H1 (cell line): ENCODE data around the gene SOS1. TPM values are rescaled to one million over a fixed set of nuclear protein-coding genes. Genes with fewer than 3 reads are reported as not detected.

Source experiments
- CTCF ChIA-PET: fragments of 300-600 bp; sonication (Branson Sonifier 250); formaldehyde crosslinking; loops from one replicate; lab custom pipeline; 2021; ENCODE audit not compliant: partially characterized antibody; lab: Charles Lee
- POLR2A ChIA-PET: fragments of 300-600 bp; sonication (Branson Sonifier 250); formaldehyde crosslinking; loops from one replicate; lab custom pipeline; 2021; ENCODE audit warnings: inconsistent platforms; ENCODE audit not compliant: partially characterized antibody; lab: Charles Lee
- DNase-seq, 2 experiments: peaks; one replicate each; pipeline versions ENCODE4 v3.0.0 to v3.0.0-alpha.2; 2010 to 2022; ENCODE audit warnings: low spot score in 2 of 2, low read depth in 1 of 2, mixed read lengths in 1 of 2
- FAIRE-seq: peaks from 2 replicates; lab custom pipeline; 2011; peaks lifted over from hg19 to GRCh38; lab: Jason Lieb, UNC
- H2AFZ ChIP-seq: 2 replicates; pipeline ENCODE4 v1.8.1; 2012; ENCODE audit warnings: low read length, inconsistent platforms
- H2AK5ac ChIP-seq: 2 replicates; pipeline ENCODE4 v1.6.1; 2013; ENCODE audit warnings: low read depth, low read length
- H2BK120ac ChIP-seq: replicated peaks from 2 replicates; pipeline ENCODE3; 2013; ENCODE audit warnings: low read depth, low read length, inconsistent platforms
- H2BK12ac ChIP-seq: 2 replicates; pipeline ENCODE4 v1.6.1; 2013; ENCODE audit warnings: low read depth, low read length
- H2BK15ac ChIP-seq: 2 replicates; pipeline ENCODE4 v1.6.1; 2013; ENCODE audit warnings: low read length
- H2BK20ac ChIP-seq: 2 replicates; pipeline ENCODE4 v1.6.1; 2013; ENCODE audit warnings: low read length
- H2BK5ac ChIP-seq: 2 replicates; pipeline ENCODE4 v1.6.1; 2013; ENCODE audit warnings: low read depth, low read length
- H3K14ac ChIP-seq: 2 replicates; pipeline ENCODE4 v1.6.1; 2013; ENCODE audit warnings: inconsistent platforms; ENCODE audit not compliant: insufficient read length
- H3K18ac ChIP-seq: 2 replicates; pipeline ENCODE4 v1.6.1; 2013; ENCODE audit warnings: low read length; ENCODE audit errors: extremely low read depth
- H3K23ac ChIP-seq: 2 replicates; pipeline ENCODE4 v1.6.1; 2013; ENCODE audit warnings: inconsistent platforms; ENCODE audit not compliant: insufficient read length
- H3K23me2 ChIP-seq: 2 replicates; pipeline ENCODE4 v1.6.1; 2013; ENCODE audit warnings: low read depth, low read length
- H3K27ac ChIP-seq: 2 replicates; pipeline ENCODE4 v1.6.1; 2011; ENCODE audit warnings: low read depth, low read length, inconsistent platforms
- H3K27me3 ChIP-seq, 4 experiments: replicated peaks in 1 of 4; 1 replicate in 1 of 4; 2 replicates in 3 of 4; pipeline versions ENCODE4 v1.6.1 to v1.8.1; 2011 to 2013; ENCODE audit warnings: low read length in 3 of 4, mild to moderate bottlenecking in 3 of 4, inconsistent platforms in 2 of 4, mixed read lengths in 2 of 4, moderate library complexity in 1 of 4; ENCODE audit not compliant: control insufficient read depth in 3 of 4, insufficient read depth in 3 of 4; ENCODE audit errors: extremely low read depth in 1 of 4
- H3K36me3 ChIP-seq, 4 experiments: 2 replicates each; pipeline versions ENCODE4 v1.6.1 to v1.8.1; 2011 to 2013; ENCODE audit warnings: mild to moderate bottlenecking in 4 of 4, low read length in 3 of 4, moderate library complexity in 2 of 4, control low read depth in 1 of 4, inconsistent platforms in 1 of 4; ENCODE audit not compliant: insufficient read depth in 4 of 4, control insufficient read depth in 2 of 4
- H3K4ac ChIP-seq: replicated peaks from 2 replicates; pipeline ENCODE3; 2013; ENCODE audit warnings: low read length, low read depth, mixed read lengths, inconsistent platforms; ENCODE audit not compliant: insufficient read length
- H3K4me1 ChIP-seq, 4 experiments: replicated peaks in 1 of 4; 1 replicate in 1 of 4; 2 replicates in 3 of 4; pipeline versions ENCODE4 v1.6.1 to v1.8.1; 2011 to 2013; ENCODE audit warnings: low read length in 3 of 4, inconsistent platforms in 2 of 4, mixed read lengths in 1 of 4; ENCODE audit not compliant: insufficient read depth in 4 of 4, control insufficient read depth in 3 of 4
- H3K4me2 ChIP-seq, 2 experiments: 2 replicates each; pipeline versions ENCODE4 v1.6.1 to v1.8.1; 2011 to 2013; ENCODE audit warnings: low read depth in 2 of 2, low read length in 2 of 2, control low read depth in 1 of 2, inconsistent platforms in 1 of 2, mild to moderate bottlenecking in 1 of 2; ENCODE audit not compliant: insufficient read depth in 1 of 2
- H3K4me3 ChIP-seq, 4 experiments: fragments of 200-600, 300-600 bp in 1 of 4; sonication (generic), shearing (Covaris generic), sonication (Bioruptor Twin) in 1 of 4; 2 replicates each; pipeline versions ENCODE4 v1.5.1 to v1.8.1; 2011 to 2016; ENCODE audit warnings: low read length in 4 of 4, low read depth in 3 of 4, control low read depth in 2 of 4, inconsistent platforms in 2 of 4, mild to moderate bottlenecking in 2 of 4, mixed read lengths in 1 of 4, moderate library complexity in 1 of 4; ENCODE audit not compliant: insufficient read depth in 2 of 4; ENCODE audit errors: extremely low read depth in 1 of 4
- H3K56ac ChIP-seq: replicated peaks from 2 replicates; pipeline ENCODE3; 2013; ENCODE audit warnings: low read depth, mild to moderate bottlenecking, mixed read lengths, low read length, inconsistent platforms; ENCODE audit not compliant: insufficient read length
- H3K79me1 ChIP-seq: 2 replicates; pipeline ENCODE4 v1.6.1; 2013; ENCODE audit warnings: low read depth, low read length, control low read depth
- H3K79me2 ChIP-seq, 2 experiments: 2 replicates each; pipeline versions ENCODE4 v1.6.1 to v1.8.1; 2012 to 2013; ENCODE audit warnings: low read length in 2 of 2, mild to moderate bottlenecking in 2 of 2, inconsistent platforms in 1 of 2; ENCODE audit not compliant: insufficient read depth in 2 of 2, control insufficient read depth in 1 of 2
- H3K9ac ChIP-seq, 4 experiments: replicated peaks in 1 of 4; 1 replicate in 1 of 4; 2 replicates in 3 of 4; pipeline versions ENCODE4 v1.6.1 to v1.8.1; 2011 to 2013; ENCODE audit warnings: low read depth in 3 of 4, low read length in 3 of 4, control low read depth in 2 of 4, mild to moderate bottlenecking in 2 of 4, moderate library complexity in 2 of 4, inconsistent platforms in 1 of 4; ENCODE audit errors: extremely low read depth in 1 of 4
- H3K9me3 ChIP-seq, 2 experiments: 2 replicates each; pipeline versions ENCODE4 v1.6.1 to v1.8.1; 2012 to 2013; ENCODE audit warnings: mild to moderate bottlenecking in 2 of 2, moderate library complexity in 2 of 2, control low read depth in 1 of 2, inconsistent platforms in 1 of 2, low read depth in 1 of 2, low read length in 1 of 2, mixed read lengths in 1 of 2; ENCODE audit not compliant: insufficient read depth in 2 of 2
- H4K20me1 ChIP-seq, 2 experiments: replicated peaks in 1 of 2; 2 replicates each; pipeline versions ENCODE3 to v1.8.1; 2011 to 2013; ENCODE audit warnings: inconsistent platforms in 2 of 2, low read length in 2 of 2, mild to moderate bottlenecking in 1 of 2; ENCODE audit not compliant: insufficient read depth in 2 of 2, control insufficient read depth in 1 of 2
- H4K5ac ChIP-seq: 2 replicates; pipeline ENCODE4 v1.6.1; 2013; ENCODE audit warnings: low read length, low read depth, mixed read lengths, inconsistent platforms; ENCODE audit not compliant: insufficient read length
- H4K8ac ChIP-seq: 2 replicates; pipeline ENCODE4 v1.8.0; 2013; ENCODE audit warnings: mild to moderate bottlenecking, moderate library complexity, low read length, inconsistent platforms; ENCODE audit not compliant: insufficient read depth; ENCODE audit errors: extremely low read depth
- H4K91ac ChIP-seq: replicated peaks from 2 replicates; pipeline ENCODE3; 2013; ENCODE audit warnings: low read length, mixed read lengths, inconsistent platforms; ENCODE audit not compliant: insufficient read length
- CBX8 ChIP-seq: fragments of 300-800, 300-1000 bp; sonication (generic); IDR thresholded peaks from 2 replicates; pipeline ENCODE4 v1.7.1; 2016; ENCODE audit warnings: low read depth, low read length, borderline replicate concordance
- CTCF ChIP-seq, 3 experiments: IDR thresholded peaks; 1 replicate in 2 of 3; 2 replicates in 1 of 3; pipeline versions ENCODE4 v1.5.1 to v1.6.1; 2011; ENCODE audit warnings: low read length in 3 of 3, mild to moderate bottlenecking in 3 of 3, inconsistent platforms in 2 of 3, low read depth in 1 of 3, moderate library complexity in 1 of 3; ENCODE audit not compliant: insufficient read depth in 1 of 3; ENCODE audit errors: control extremely low read depth in 1 of 3
- RAD21 ChIP-seq, 2 experiments: IDR thresholded peaks in 1 of 2; conservative IDR thresholded peaks in 1 of 2; 2 replicates each; pipeline ENCODE4 v1.6.1; 2011; ENCODE audit warnings: low read depth in 2 of 2, low read length in 2 of 2, improper control_type of control experiment in 1 of 2, inconsistent platforms in 1 of 2, mild to moderate bottlenecking in 1 of 2, moderate library complexity in 1 of 2
- WGBS, 2 experiments: shearing (Covaris generic) in 1 of 2; methylation state at CpG; one replicate each; pipeline versions ENCODE4 v1.1.6 to v1.1.7; 2013 to 2015; ENCODE audit warnings: low lambda C conversion rate in 2 of 2, mixed read lengths in 2 of 2, inconsistent platforms in 1 of 2, low coverage in 1 of 2, missing lambda C conversion rate in 1 of 2; ENCODE audit not compliant: insufficient replicate concordance in 2 of 2, insufficient coverage in 1 of 2, insufficient read length in 1 of 2; ENCODE audit errors: extremely low coverage in 1 of 2, missing lambda C conversion rate in 1 of 2; 5-methylcytosine and 5-hydroxymethylcytosine counted together
- polyA plus RNA-seq, 7 experiments: library from polyadenylated mRNA; depleted of rRNA in 3 of 7; stranded (reverse) in 5 of 7; unstranded in 2 of 7; fragments of >200 nt in 5 of 7; fragments of 200-250 nt in 2 of 7; gene quantifications; 1 replicate in 5 of 7; 2 replicates in 1 of 7; 4 replicates in 1 of 7; pipeline versions ENCODE4 v1.2.1 to v1.2.3, GENCODE V29; 2011 to 2013; ENCODE audit warnings: missing spikeins in 2 of 7, mixed read lengths in 2 of 7
- total RNA-seq: library from RNA; stranded (reverse); fragmentation: NEBNext Ultra II Directional; extraction: Animal tissue kit (Norgen Biotek cat#: 25700); gene quantifications from 2 replicates; pipeline ENCODE4 v1.2.1, GENCODE V29; 2021

Gene SOS1
- total and polyA plus RNA-seq, 2 of the 8 experiments (the other 6 are each of a cell fraction or from before 2014, with no cell fraction given), result 25.7 to 27.0 TPM

DNA sequence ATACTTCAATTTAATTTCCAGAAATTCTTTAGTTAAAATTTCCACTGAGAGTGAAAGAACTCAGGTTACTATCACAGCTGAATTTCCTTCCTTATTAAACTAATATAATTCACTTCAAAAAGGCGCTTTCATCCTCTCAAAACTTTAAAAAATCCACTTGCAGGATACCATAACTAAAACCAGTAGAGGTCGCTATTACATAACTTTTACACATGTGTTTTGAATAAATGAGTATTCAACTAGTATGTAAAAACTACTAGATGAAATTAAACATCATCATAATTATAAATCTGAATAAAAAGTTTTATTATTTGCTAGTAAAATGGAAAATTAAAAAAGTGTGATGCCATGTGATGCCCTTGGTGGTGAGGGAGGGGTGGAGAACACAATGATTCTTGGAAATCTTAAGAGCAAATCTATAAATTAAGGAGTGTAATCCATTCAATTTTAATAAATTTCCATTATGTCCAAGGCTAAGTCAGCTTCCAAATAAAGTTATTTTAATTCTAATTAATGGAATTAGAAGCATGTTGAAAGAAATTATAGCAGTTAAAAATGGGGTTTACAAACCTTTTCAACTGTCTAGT, 61.4 kb downstream of the SOS1 start:
- Histone ChIP-seq H2BK12ac (no peak overlapping the region), H4K5ac (peak overlapping the region; percentile 12), H3K23me2 (no peaks in the 10 kb centered on the region), H3K27me3 (no peaks in the 10 kb centered on the region), H4K20me1 (no peaks in the 10 kb centered on the region), H3K36me3 (peaks cover 0 to 4% (median 0%) of the 10 kb centered on the region in 4 experiments; a peak in 1 of 8 replicates), H3K4me3 (no peak overlapping the region), H3K4ac (no peak overlapping the region), H3K14ac (no peak overlapping the region), H4K8ac (no peak overlapping the region), H3K79me1 (no peaks in the 10 kb centered on the region), H2AK5ac (no peak overlapping the region), H2AFZ (no peak overlapping the region), H3K4me1 (no peaks in the 10 kb centered on the region; a peak in 2 of 7 replicates), H2BK20ac (no peak overlapping the region), H2BK5ac (no peak overlapping the region), H3K27ac (no peak overlapping the region), H2BK15ac (no peak overlapping the region), H3K79me2 (peaks cover 0 to 5% of the 10 kb centered on the region in 2 experiments; a peak in 2 of 4 replicates), H3K23ac (no peak overlapping the region), H4K91ac (no peak overlapping the region), H3K18ac (no peak overlapping the region), H2BK120ac (no peak overlapping the region), H3K9me3 (no peaks in the 10 kb centered on the region), H3K56ac (no peak overlapping the region), H3K4me2 (no peak overlapping the region), H3K9ac (no peak overlapping the region)
- FAIRE-seq (no peak), DNase-seq (no peak)
- 30 to 100% methylated on average over 1 to 2 of the region's 2 CpGs for WGBS, 2 experiments
- TF ChIP-seq CBX8, result no peak
- TF ChIP-seq RAD21 (IDR thresholded peaks at IDR 0.05 in 1 of 2, conservative IDR thresholded peaks at IDR 0.05 in 1 of 2; ENCODE audit: low read depth in 2 of 2, low read length in 2 of 2), result peak in 1 of 2 experiments; percentile 70
- TF ChIP-seq CTCF (IDR thresholded peaks at IDR 0.05; ENCODE audit: control extremely low read depth in 1 of 3, insufficient read depth in 1 of 3, low read depth in 1 of 3, low read length in 3 of 3), result peak in 2 of 3 experiments; percentile 27 to 43; a peak in 2 of 4 replicates
- CTCF ChIA-PET, result interaction anchor here (0.6 to 14.5 kb wide), 17 partner anchors 9 to 1279 kb away, joined by 3 to 196 read pairs (median 4); no protein-coding TSS in a partner anchor
- POLR2A ChIA-PET, result no interaction called here
